Stimulated activated CD4-positive, alpha-beta T cell treated with anti-CD3 and anti-CD28 coated beads, Interleukin-1b, Interleukin-23, amount 100 ng/mL, for 4 hours (primary cell): ENCODE data around the gene TOPORS.

Experiments
- DNase-seq, 2 donors: peaks; one replicate each; pipeline ENCODE4 v3.0.0-alpha.2; 2020; ENCODE audit warnings: low read depth in 2 of 2

Gene TOPORS

DNA sequence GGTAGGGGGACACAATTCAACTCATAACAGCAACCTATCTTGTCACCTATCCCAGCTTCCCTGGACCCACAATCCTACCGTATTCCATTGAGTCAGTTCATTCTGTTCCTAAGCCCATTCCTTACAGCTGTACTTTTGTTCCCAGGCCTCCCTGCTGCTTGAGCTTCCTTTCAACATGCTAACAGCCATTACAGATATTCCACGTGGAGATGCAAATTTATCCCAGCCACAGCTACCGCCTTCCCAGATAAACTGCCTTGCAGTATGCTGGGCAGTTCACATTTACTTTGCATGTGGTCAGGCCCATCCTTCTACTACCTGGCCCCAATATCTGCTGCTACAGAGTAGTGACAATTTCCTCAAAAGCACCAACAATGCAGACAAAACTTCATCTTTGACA, 49.4 kb downstream of the TOPORS start:
- no peak for DNase-seq

DNA sequence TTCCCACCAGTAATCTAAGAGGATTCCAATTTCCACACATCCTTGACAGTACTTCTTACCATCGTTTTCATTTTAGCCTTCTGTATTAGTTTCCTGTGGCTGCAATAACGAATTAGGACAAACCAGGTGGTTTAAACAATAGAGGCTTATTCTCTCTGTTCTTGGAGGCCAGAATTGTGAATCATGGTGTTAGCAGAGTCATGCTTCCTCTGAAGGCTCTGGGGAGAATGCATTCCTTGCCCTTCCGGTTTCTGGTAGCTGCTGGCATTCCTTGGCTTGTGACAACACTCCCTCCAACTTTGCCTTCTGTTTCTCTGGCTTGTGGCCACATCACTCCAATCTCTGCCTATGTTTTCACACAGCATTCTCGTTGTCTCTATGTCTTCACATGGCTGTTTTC, 49.9 kb downstream of the TOPORS start:
- DNase-seq: no peak

- no peak for DNase-seq
These were observed 50.5 kb downstream of the TOPORS start for GRCh38 chr9:32501868-32502267.

DNA sequence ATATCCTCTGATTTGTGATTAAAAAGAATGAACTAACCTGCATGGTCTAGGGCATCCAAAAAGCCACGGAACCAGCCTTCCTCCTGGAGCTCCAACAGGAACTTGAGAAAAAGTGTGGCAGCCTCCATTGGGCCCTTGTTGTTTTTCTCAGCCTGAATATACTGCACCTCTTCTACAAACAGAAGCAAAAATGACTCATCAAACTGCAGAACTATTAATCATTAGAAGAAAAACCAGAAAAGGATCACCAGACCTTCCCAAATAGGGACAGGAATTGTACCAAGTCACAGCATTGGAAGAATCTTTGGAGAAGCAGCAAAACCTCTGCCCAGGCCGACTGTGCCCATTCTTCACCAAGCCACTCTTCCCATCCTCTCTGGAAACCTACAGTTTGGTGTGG, 51.6 kb downstream of the TOPORS start:
- DNase-seq: no peak

DNA sequence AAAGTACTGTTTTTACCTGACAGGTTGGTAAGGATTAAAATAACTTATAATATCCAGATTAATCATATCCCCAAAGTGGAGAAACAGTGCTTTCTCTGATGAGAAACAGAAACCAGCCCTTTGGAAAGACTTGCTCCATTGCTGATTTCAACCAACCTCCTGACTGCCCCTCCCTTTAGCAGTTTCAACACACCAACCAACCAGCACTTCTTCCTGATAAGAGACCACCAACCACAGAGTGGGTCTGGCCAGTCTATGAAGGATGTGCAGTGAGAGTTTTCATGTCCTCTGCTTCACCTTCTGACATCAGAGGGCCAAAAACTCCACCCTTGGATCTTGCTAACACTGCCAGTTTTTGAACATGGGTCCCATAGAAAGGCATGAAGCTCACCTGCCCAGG, 54.5 kb downstream of the TOPORS start:
- no peak for DNase-seq

DNA sequence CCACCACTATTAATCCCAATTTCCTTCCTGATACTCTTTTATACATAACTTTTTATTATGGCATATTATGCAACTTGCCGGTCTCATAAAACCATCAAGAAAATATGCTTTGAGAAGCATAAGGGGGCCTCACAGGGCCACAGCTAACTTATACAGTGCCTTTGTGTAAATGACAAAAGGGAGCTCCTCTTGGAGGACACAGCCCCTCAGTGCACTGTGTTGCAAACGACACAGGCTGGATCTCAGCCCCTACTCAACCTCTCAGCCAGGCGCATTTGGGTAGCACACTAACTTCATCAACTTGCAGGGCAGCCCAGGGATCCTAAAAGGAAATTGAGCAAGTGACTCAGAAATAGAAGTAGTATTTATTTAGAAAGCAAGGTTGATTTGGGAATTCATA, 61.8 kb downstream of the TOPORS start:
- DNase-seq: no peak
